ENCODE measurements around the gene GSDME.
"Not testable (repeated sequence)": the region's sequence is repeated elsewhere in the genome, so short reads cannot be mapped to it uniquely, and the experiment has no call there.

GSDME gene

DNA sequence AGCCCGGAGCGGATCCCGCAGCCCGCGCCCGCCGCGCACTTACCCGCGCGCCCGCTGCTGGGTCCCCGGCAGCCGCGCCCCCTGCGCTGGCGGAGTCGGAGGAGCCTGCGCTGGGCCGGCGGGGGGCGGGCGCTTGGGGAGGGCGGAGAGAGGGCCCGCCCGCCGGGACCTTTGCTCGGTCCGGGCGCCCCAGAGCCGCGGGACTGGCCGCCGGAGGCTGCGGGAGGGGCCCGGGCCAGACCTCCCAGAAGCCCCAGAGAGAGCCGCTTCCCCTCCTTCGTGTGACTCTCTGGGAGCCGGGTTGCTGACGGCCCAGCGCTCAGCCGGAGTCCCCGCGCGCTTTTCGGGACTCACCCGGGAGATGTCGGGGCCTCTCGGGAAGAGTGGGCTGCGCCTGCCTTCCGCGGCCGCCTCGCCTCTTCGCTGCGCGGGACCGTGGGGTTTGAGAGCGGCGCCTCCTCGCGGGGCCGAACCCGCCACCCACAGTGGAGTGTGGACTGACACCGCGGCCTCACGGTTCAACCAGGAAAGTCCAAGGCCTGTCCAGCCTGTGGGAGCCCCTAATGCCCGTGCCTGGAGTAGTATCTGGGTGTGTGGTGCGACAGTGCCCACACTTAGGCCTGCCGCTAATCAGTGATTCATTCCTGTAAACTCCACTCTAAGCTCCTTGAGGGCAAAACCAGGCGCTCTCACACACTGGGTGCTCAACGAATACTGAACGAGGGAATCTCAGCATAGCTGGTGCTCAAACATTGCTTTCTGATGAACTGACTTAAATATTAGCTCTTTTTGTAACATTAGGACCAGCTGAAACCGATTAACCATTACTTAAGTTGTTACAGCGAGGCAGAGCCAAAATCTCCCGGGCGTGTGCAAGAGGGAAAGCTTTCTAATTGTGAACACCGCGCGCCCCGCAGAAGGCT, at the start of gene GSDME:
TSS of gene GSDME (minus strand) at position 112 of the 923 bp plus-strand sequence. CDS start 7,690 bp downstream, outside the sequence.
- DNase-seq (ENCODE audit: extremely low spot score, insufficient read length, low read depth) = peak; percentile 48
- FAIRE-seq = peak; percentile 5

GRCh38 chr7:24802300-24802699, 45.0 kb upstream of the GSDME start:
- DNase-seq (ENCODE audit: extremely low spot score, insufficient read length, low read depth) = no peak
- no peak for FAIRE-seq

- no peak for DNase-seq (ENCODE audit: extremely low spot score, insufficient read length, low read depth)
- FAIRE-seq = no peak
These were observed 44.6 kb upstream of the GSDME start for GRCh38 chr7:24801883-24802282.

GRCh38 chr7:24800667-24801066, 43.4 kb upstream of the GSDME start:
- no peak for FAIRE-seq
- DNase-seq (ENCODE audit: extremely low spot score, insufficient read length, low read depth) = no peak

GRCh38 chr7:24800073-24800472, 42.8 kb upstream of the GSDME start:
- DNase-seq (ENCODE audit: extremely low spot score, insufficient read length, low read depth) (no peak), FAIRE-seq (no peak)

GRCh38 chr7:24799506-24799905, 42.2 kb upstream of the GSDME start:
- no peak for FAIRE-seq
- DNase-seq (ENCODE audit: extremely low spot score, insufficient read length, low read depth) = no peak

GRCh38 chr7:24798261-24798660, 41.0 kb upstream of the GSDME start:
- no peak for FAIRE-seq
- no peak for DNase-seq (ENCODE audit: extremely low spot score, insufficient read length, low read depth)

GRCh38 chr7:24797270-24797669, 40.0 kb upstream of the GSDME start:
- no peak for DNase-seq (ENCODE audit: extremely low spot score, insufficient read length, low read depth)
- FAIRE-seq = no peak

GRCh38 chr7:24795407-24795767, 38.1 kb upstream of the GSDME start:
- DNase-seq (ENCODE audit: extremely low spot score, insufficient read length, low read depth) = no peak
- FAIRE-seq = no peak

DNA sequence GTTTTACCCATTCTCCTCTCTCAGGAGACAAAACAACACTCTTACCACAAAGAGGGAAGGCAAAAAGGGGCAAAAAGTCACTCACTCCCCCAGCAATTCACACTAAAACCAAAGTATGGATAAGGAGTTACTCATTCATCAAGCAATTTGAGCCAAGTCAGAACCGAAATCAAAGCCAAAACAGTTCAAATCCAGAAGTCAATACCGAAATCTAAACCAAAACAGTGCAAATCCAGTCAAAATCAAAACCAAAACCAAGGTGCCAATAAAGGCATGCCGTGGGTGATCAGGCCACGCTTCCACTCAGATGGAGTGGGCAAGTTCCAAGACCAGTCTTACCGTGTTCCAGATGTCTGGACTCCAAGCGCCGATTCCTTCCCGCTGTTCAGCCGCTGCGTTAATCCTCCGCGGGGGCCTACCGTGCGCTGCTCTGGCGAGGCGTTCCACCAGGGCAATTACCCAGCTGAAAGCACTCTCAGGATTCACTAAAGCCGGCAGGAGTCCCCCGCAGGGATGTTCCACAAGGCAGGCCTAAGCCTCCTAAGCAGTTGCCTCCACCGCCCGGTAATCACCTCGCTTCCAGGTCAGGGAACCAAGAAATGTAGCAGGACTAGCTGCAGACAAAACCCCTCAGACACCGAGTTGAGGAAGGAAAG, 37.6 kb upstream of the GSDME start:
- FAIRE-seq; DNase-seq (ENCODE audit: extremely low spot score, insufficient read length, low read depth): not testable (repeated sequence)

DNA sequence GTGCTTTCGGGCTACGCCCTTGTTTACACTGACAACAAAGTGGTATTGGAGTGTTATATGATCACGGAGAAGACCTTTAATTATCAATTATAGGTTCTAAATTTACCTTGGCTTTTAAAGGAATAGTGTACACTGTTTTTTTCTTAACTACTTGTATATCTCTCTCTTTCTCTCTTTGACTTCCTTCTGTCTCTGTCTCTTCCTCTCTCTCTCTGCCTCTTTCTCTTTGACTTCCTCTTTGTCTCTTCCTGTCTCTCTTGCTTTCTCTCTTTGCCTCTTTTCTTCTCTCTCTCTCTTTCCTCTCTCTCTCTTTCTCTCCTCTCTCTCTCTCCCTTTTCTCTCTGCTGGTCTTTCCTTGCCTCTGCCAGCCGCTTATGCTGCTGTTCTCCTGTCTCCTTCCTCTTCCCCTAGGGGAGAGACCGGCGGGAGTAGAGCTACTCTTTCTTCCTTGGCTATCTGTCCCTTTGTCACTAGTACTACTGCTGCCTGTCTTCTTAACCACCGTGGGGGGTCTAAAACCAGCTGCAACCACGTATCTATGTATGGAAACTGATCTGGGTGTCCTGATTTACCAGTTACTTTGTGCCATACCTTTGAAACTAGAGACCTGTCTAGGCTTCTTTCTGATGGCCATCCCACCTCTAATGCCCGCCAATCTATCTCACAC, 36.9 kb upstream of the GSDME start:
- DNase-seq (ENCODE audit: extremely low spot score, insufficient read length, low read depth) = no peak
- FAIRE-seq = no peak

DNA sequence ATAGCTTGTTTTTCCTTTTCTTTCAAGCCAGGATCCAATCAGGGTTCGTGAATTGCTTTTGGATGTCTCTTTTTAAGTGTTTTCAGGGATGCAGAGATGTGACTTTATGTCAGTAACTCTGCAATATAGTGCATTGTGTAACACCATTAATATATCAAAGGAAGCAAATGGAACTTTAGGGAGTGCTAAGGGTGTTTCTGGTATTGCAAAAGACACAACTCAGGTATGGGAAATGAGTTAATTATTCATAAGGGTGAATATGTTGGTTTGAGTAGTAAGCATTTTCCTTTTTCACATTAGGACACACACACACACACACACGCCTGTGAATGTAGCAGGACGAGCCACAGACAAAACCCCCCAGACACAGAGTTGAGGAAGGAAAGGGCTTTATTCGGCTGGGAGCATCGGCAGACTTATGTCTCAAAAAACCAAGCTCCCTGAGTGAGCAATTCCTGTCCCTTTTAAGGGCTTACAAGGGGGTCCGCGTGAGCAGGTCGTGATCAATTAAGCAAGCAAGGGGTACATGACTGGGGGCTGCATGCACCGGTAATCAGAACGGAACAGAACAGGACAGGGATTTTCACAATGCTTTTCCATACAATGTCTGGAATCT, 31.8 kb upstream of the GSDME start:
- DNase-seq (ENCODE audit: extremely low spot score, insufficient read length, low read depth) = no peak
- FAIRE-seq = no peak

GRCh38 chr7:24788075-24788474, 30.8 kb upstream of the GSDME start:
- no peak for DNase-seq (ENCODE audit: extremely low spot score, insufficient read length, low read depth)
- FAIRE-seq = no peak

DNA sequence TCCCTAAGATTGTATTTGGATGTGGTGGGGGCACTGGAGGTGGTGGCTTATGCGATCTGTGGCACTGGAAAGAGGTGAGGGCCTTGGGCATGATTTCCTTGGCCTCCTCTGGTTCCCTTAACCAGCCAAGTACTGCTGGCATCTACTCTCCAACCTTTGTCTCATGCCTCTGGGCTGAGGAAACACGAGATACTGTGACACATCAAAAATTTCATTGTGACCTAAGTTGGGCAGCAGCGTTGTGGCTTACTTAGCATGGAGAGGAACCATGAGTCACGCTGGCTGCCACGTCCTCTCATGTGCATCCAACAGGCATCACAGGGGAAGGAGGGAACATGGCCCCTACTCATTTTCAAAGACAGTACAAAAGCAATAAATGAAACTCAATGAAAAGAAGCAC, 29.7 kb upstream of the GSDME start:
- DNase-seq (ENCODE audit: extremely low spot score, insufficient read length, low read depth) = no peak
- FAIRE-seq = no peak

DNA sequence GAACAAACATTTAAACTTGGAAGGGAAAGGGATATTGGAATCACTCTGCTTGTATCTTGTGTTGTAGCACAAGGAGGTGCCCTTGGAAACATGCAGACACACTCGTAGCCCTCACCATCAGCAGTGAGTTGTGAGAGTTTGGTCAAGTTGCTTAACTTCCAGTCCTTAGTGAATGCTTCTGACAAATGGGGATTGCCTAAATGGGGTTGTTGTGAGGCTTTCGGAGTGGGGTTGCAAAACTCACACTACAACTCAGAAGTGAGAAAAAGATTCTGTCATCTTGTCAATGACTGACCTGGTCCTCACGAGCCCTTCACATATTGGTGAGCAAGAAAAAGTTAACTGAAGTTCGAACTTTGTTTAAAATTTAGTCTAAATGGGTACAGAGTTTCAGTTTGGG, 29.0 kb upstream of the GSDME start:
- no peak for DNase-seq (ENCODE audit: extremely low spot score, insufficient read length, low read depth)
- no peak for FAIRE-seq

GRCh38 chr7:24784277-24784676, 27.0 kb upstream of the GSDME start:
- no peak for FAIRE-seq
- DNase-seq (ENCODE audit: extremely low spot score, insufficient read length, low read depth) = no peak

DNA sequence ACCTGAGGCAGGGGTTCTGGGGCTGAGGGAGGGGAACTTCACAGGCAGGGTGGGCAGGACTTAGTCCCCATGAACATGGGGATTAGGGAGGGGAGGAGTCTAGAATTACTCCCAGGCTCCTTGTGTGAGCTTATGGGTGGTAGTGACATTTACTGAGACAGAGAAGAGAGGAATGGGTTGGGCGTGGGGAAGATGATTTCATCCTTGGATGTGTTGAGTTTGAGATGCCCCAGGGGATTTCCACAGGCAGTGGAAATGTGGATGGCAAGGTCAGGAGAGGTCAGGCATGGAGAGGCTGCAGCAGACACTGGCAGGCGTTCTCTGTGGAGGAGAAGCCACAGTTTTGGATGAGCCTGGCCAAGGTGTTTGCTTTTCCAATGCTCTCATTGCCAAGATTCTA, 26.4 kb upstream of the GSDME start:
- FAIRE-seq = no peak
- DNase-seq (ENCODE audit: extremely low spot score, insufficient read length, low read depth) = no peak

DNA sequence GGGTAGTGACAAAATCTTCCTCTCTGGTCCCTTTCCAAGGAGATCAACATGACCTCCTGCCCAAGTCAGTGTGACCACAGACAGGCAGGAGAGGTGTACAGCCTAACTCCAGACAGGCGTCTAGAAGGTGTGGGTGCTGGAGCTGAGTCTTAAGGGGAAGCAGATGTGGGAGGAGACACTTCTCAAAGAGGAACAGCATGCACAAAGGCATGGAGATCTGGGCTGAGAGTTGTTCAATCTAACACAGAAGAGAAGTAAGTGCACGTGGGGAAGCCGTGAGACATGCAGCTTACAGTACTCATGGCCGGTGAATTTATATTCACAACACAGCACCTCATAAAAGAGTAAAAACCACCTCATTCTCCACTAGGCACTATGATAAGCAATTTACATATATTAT, 23.8 kb upstream of the GSDME start:
- FAIRE-seq = no peak
- no peak for DNase-seq (ENCODE audit: extremely low spot score, insufficient read length, low read depth)

GRCh38 chr7:24779283-24779655, 22.0 kb upstream of the GSDME start:
- no peak for FAIRE-seq
- no peak for DNase-seq (ENCODE audit: extremely low spot score, insufficient read length, low read depth)

- FAIRE-seq (peak; percentile 63), DNase-seq (ENCODE audit: extremely low spot score, insufficient read length, low read depth) (no peak)
These were observed 21.4 kb upstream of the GSDME start for GRCh38 chr7:24778543-24779282.

Data from GM18507 (cell line).